ENCODE measurements around the gene PLXDC1. TPM values are rescaled to one million over a fixed set of nuclear protein-coding genes. Genes with fewer than 3 reads are reported as not detected.

Gene PLXDC1
- total and polyA plus RNA-seq, 2 of the 8 experiments (the other 6 are each of a cell fraction or from before 2014, with no cell fraction given) = 4.1 to 14.6 TPM

DNA sequence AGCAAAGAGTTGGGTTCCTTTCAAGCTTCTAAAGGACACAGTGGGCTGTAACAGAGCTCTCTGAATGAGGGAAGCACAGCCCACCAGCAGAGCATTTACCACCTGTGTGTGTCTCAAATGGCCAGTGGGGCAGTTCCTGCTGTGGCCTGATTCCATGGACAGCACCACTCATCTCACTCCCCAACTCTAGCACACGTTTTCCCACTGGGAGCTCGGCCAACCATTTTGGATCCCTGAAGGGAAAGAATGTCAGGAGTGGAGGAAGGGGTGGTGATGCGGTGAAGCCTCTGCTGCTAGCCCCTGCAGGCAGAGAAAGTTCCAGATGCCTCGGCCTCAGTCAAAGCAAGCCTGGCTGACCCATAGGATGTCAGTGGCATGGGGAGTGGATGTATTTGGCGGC is 86.6 kb downstream of the PLXDC1 start (continued):
- TF ChIP-seq NANOG (IDR thresholded peaks at IDR 0.05; ENCODE audit: insufficient read depth, low read depth, low read length, poor library complexity, severe bottlenecking) = no peak
- TF ChIP-seq KDM5A (IDR thresholded peaks at IDR 0.05; ENCODE audit: low read length) = no peak
- no peak for TF ChIP-seq KDM4A (IDR thresholded peaks at IDR 0.05; ENCODE audit: low read depth, low read length, severe bottlenecking)
- no peak for TF ChIP-seq EP300 (IDR thresholded peaks at IDR 0.05; ENCODE audit: borderline replicate concordance in 1 of 2, low read depth in 2 of 2, low read length in 2 of 2)

Data from H1 (cell line).